ENCODE data around the gene PPRC1.

Gene PPRC1

GRCh38 chr10:102119417-102120141, 13.3 kb upstream of the PPRC1 start:
- H3K9me3 ChIP-seq (ENCODE audit: insufficient read depth, low read length) = no peaks in the 10 kb centered on the region
- peak overlapping the region; percentile 95 for H3K9ac ChIP-seq (ENCODE audit: low read length)
- TF ChIP-seq, protein P1, sequence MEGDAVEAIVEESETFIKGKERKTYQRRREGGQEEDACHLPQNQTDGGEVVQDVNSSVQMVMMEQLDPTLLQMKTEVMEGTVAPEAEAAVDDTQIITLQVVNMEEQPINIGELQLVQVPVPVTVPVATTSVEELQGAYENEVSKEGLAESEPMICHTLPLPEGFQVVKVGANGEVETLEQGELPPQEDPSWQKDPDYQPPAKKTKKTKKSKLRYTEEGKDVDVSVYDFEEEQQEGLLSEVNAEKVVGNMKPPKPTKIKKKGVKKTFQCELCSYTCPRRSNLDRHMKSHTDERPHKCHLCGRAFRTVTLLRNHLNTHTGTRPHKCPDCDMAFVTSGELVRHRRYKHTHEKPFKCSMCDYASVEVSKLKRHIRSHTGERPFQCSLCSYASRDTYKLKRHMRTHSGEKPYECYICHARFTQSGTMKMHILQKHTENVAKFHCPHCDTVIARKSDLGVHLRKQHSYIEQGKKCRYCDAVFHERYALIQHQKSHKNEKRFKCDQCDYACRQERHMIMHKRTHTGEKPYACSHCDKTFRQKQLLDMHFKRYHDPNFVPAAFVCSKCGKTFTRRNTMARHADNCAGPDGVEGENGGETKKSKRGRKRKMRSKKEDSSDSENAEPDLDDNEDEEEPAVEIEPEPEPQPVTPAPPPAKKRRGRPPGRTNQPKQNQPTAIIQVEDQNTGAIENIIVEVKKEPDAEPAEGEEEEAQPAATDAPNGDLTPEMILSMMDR (IDR thresholded peaks at IDR 0.05; ENCODE audit: low read depth, low read length) = no peak
- no peak for TF ChIP-seq EZH2phosphoT487 (IDR thresholded peaks at IDR 0.05; ENCODE audit: low read depth)
- no peaks in the 10 kb centered on the region for H4K20me1 ChIP-seq (ENCODE audit: insufficient read depth, low read length)
- peak overlapping the region; percentile 97 for H3K4me3 ChIP-seq (ENCODE audit: low read length)
- H3K27ac ChIP-seq (ENCODE audit: low read length) = peak overlapping the region; percentile 92
- no peaks in the 10 kb centered on the region for H3K27me3 ChIP-seq (ENCODE audit: low read depth, low read length)
- H3K4me1 ChIP-seq (ENCODE audit: low read length) = peaks cover 47% of the 10 kb centered on the region
- H2AFZ ChIP-seq (ENCODE audit: low read depth, low read length) = no peak overlapping the region
- H3K4me2 ChIP-seq (ENCODE audit: low read length) = peak overlapping the region; percentile 99
- H3K36me3 ChIP-seq (replicated peaks; ENCODE audit: low read depth, low read length) = no peaks in the 10 kb centered on the region
- peaks cover 58% of the 10 kb centered on the region for H3K79me2 ChIP-seq (ENCODE audit: low read length)

GRCh38 chr10:102120142-102120990, 12.5 kb upstream of the PPRC1 start, which contains the start of gene LDB1:
Gene LDB1 (minus strand): TSS chr10:102120368. CDS start chr10:102120110, 258 bp downstream.
- Histone ChIP-seq H2AFZ (ENCODE audit: low read depth, low read length) (no peak within 1 kb of the TSS; the same call in 1 of the 2 replicates), H4K20me1 (ENCODE audit: insufficient read depth, low read length) (no peaks in the 10 kb centered on the region), H3K27me3 (ENCODE audit: low read depth, low read length) (no peaks in the 10 kb centered on the region), H3K36me3 (replicated peaks; ENCODE audit: low read depth, low read length) (no peaks in the 10 kb centered on the region), H3K4me2 (ENCODE audit: low read length) (peak within 1 kb of the TSS; percentile 99), H3K9me3 (ENCODE audit: insufficient read depth, low read length) (no peaks in the 10 kb centered on the region), H3K4me1 (ENCODE audit: low read length) (peaks cover 44% of the 10 kb centered on the region), H3K79me2 (ENCODE audit: low read length) (peaks cover 51% of the 10 kb centered on the region), H3K4me3 (ENCODE audit: low read length) (peak within 1 kb of the TSS; percentile 97), H3K9ac (ENCODE audit: low read length) (peak within 1 kb of the TSS; percentile 95), H3K27ac (ENCODE audit: low read length) (peak within 1 kb of the TSS; percentile 92)
- no peak for TF ChIP-seq EZH2phosphoT487 (IDR thresholded peaks at IDR 0.05; ENCODE audit: low read depth)
- TF ChIP-seq, protein P1 (IDR thresholded peaks at IDR 0.05; ENCODE audit: low read depth, low read length) = no peak

GRCh38 chr10:102120991-102121738, 11.7 kb upstream of the PPRC1 start:
- H4K20me1 ChIP-seq (ENCODE audit: insufficient read depth, low read length) = no peaks in the 10 kb centered on the region
- peak overlapping the region; percentile 97 for H3K4me3 ChIP-seq (ENCODE audit: low read length)
- no peak for TF ChIP-seq EZH2phosphoT487 (IDR thresholded peaks at IDR 0.05; ENCODE audit: low read depth)
- TF ChIP-seq, protein P1 (IDR thresholded peaks at IDR 0.05; ENCODE audit: low read depth, low read length) = no peak
- H2AFZ ChIP-seq (ENCODE audit: low read depth, low read length) = no peak overlapping the region; the same call in 1 of the 2 replicates
- peaks cover 36% of the 10 kb centered on the region for H3K4me1 ChIP-seq (ENCODE audit: low read length)
- no peaks in the 10 kb centered on the region for H3K27me3 ChIP-seq (ENCODE audit: low read depth, low read length)
- peak overlapping the region; percentile 99 for H3K4me2 ChIP-seq (ENCODE audit: low read length)
- peaks cover 43% of the 10 kb centered on the region for H3K79me2 ChIP-seq (ENCODE audit: low read length)
- peak overlapping the region; percentile 95 for H3K9ac ChIP-seq (ENCODE audit: low read length)
- H3K9me3 ChIP-seq (ENCODE audit: insufficient read depth, low read length) = no peaks in the 10 kb centered on the region
- no peaks in the 10 kb centered on the region for H3K36me3 ChIP-seq (replicated peaks; ENCODE audit: low read depth, low read length)
- peak overlapping the region; percentile 92 for H3K27ac ChIP-seq (ENCODE audit: low read length)

Measured in OCI-LY3 (cell line).